Measurements from ENCODE around the gene TTC1. TPM values are rescaled to one million over a fixed set of nuclear protein-coding genes. Genes with fewer than 3 reads are reported as not detected.

Gene TTC1
- total and polyA plus RNA-seq, 7 donors, result 38.3 to 65.0 (median 53.2) TPM

DNA sequence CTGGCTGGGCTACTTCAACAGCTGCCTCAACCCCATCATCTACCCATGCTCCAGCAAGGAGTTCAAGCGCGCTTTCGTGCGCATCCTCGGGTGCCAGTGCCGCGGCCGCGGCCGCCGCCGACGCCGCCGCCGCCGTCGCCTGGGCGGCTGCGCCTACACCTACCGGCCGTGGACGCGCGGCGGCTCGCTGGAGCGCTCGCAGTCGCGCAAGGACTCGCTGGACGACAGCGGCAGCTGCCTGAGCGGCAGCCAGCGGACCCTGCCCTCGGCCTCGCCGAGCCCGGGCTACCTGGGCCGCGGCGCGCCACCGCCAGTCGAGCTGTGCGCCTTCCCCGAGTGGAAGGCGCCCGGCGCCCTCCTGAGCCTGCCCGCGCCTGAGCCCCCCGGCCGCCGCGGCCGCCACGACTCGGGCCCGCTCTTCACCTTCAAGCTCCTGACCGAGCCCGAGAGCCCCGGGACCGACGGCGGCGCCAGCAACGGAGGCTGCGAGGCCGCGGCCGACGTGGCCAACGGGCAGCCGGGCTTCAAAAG is 36.9 kb upstream of the TTC1 start:
- H3K27ac ChIP-seq, result no peak overlapping the region
- WGBS, 2 donors, result 1 to 2% methylated on average over 76 of the region's 76 CpGs

DNA sequence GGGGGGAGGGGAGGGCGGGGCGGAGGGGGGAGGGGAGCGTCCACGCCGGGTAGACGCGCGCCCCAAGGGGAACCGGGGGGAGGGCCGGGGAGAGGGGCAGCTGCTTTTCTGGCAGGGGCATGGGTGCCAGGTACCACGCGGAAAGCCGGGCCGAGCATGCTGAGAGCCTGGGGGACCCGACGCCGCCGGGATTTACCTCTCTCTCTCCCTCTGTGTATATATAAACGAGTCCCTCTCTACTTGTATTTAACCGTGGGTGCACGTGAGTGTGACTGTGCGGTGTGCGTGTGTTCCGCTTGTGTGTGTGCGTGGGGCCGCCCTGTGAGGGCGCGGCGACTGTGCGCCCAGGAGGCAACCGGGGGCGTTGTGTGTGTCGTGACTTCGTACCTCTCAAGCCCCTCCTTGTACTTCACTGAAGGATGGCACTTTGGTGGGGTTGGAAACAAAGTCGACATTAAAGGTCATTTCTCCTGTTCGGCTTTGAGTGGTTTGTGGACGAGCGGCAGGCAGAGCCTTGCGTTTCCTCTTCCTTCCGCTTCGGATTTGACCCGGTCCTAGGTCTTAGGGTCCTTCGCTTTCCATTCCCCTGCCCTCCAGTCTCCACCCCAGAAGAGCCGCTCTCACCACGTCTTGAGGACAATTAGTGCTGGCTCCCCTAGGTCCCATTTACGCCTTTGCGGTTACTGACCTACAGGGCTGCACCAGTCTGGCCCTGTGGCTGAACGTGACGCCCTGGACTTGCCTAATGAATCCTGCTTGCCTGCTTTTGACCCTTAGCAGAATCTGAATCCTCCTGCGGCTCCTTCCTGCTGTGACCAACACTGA is 36.2 kb upstream of the TTC1 start:
- Histone ChIP-seq H3K4me3 (peak overlapping the region in 2 of 4 donors; percentile 37 to 38), H3K27ac (no peak overlapping the region), H3K36me3 (no peaks in the 10 kb centered on the region), H3K4me1 (peaks cover 0 to 14% (median 4%) of the 10 kb centered on the region in 4 donors), H3K27me3 (peaks cover 12 to 46% (median 33%) of the 10 kb centered on the region in 3 donors), H3K9me3 (no peaks in the 10 kb centered on the region)
- intact Hi-C loops (cut with DNase I), result no loop called here
- no peak for DNase-seq
- 26 to 33% methylated on average over 48 to 49 of the region's 50 CpGs for WGBS, 2 donors
- TF ChIP-seq, protein P1, sequence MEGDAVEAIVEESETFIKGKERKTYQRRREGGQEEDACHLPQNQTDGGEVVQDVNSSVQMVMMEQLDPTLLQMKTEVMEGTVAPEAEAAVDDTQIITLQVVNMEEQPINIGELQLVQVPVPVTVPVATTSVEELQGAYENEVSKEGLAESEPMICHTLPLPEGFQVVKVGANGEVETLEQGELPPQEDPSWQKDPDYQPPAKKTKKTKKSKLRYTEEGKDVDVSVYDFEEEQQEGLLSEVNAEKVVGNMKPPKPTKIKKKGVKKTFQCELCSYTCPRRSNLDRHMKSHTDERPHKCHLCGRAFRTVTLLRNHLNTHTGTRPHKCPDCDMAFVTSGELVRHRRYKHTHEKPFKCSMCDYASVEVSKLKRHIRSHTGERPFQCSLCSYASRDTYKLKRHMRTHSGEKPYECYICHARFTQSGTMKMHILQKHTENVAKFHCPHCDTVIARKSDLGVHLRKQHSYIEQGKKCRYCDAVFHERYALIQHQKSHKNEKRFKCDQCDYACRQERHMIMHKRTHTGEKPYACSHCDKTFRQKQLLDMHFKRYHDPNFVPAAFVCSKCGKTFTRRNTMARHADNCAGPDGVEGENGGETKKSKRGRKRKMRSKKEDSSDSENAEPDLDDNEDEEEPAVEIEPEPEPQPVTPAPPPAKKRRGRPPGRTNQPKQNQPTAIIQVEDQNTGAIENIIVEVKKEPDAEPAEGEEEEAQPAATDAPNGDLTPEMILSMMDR (IDR thresholded peaks at IDR 0.05), result no peak
- no peak for TF ChIP-seq POLR2AphosphoS5 (IDR thresholded peaks at IDR 0.05)
- TF ChIP-seq POLR2A (IDR thresholded peaks at IDR 0.05), result no peak
- no peak for TF ChIP-seq EP300 (IDR thresholded peaks at IDR 0.05)

More for the DNA sequence above, 36.9 kb upstream of the TTC1 start:
- no peaks in the 10 kb centered on the region for H3K36me3 ChIP-seq
- no peak for DNase-seq
- TF ChIP-seq, protein P1 (IDR thresholded peaks at IDR 0.05), result no peak
- TF ChIP-seq POLR2A (IDR thresholded peaks at IDR 0.05) (no peak), EP300 (IDR thresholded peaks at IDR 0.05) (no peak), POLR2AphosphoS5 (IDR thresholded peaks at IDR 0.05) (no peak)
- no peaks in the 10 kb centered on the region for H3K9me3 ChIP-seq
- intact Hi-C loops (cut with DNase I), result no loop called here
- H3K4me3 ChIP-seq, result peak overlapping the region in 3 of 4 donors; percentile 20 to 38 (median 37)
- peaks cover 0 to 14% (median 4%) of the 10 kb centered on the region in 4 donors for H3K4me1 ChIP-seq
- H3K27me3 ChIP-seq, result peaks cover 12 to 46% (median 33%) of the 10 kb centered on the region in 3 donors

DNA sequence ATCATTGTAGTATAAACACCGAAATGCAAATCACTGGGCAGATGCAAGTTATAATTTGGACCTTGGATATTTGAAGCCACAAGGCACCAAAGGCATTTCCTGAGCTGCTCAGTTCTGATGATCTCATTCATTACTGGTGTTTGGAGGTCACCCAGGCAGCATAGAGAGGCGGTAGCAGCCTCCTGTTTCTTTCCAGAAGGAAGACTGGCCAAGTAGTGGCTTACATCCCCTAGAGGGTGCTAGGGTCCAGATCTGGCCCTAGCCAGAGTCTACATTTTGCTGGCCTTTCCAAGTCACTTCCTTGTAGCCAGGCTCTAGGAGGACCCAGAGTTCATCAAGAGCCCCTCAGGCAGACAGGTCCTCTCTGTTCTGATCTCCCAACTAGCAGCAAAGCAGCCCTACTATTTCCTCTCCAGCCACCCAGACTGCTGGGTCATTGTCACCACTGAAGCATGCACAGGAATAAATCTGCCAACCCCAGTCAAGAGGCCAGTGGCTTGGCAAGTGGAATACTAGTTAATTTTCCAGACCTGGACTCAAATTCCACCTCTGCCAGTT is 33.4 kb upstream of the TTC1 start:
- intact Hi-C loops (cut with DNase I), result no loop called here
- no peak for DNase-seq
- peaks cover 12 to 34% (median 30%) of the 10 kb centered on the region in 3 donors for H3K27me3 ChIP-seq
- peaks cover 0 to 14% (median 4%) of the 10 kb centered on the region in 4 donors for H3K4me1 ChIP-seq
- no peaks in the 10 kb centered on the region for H3K9me3 ChIP-seq
- H3K4me3 ChIP-seq, result no peak overlapping the region
- WGBS, 2 donors, result 67 to 81% methylated on average over 2 of the region's 2 CpGs
- no peaks in the 10 kb centered on the region for H3K36me3 ChIP-seq
- H3K27ac ChIP-seq, result no peak overlapping the region
- TF ChIP-seq POLR2AphosphoS5 (IDR thresholded peaks at IDR 0.05) (no peak), EP300 (IDR thresholded peaks at IDR 0.05) (no peak), POLR2A (IDR thresholded peaks at IDR 0.05) (no peak)
- TF ChIP-seq, protein P1 (IDR thresholded peaks at IDR 0.05), result no peak

DNA sequence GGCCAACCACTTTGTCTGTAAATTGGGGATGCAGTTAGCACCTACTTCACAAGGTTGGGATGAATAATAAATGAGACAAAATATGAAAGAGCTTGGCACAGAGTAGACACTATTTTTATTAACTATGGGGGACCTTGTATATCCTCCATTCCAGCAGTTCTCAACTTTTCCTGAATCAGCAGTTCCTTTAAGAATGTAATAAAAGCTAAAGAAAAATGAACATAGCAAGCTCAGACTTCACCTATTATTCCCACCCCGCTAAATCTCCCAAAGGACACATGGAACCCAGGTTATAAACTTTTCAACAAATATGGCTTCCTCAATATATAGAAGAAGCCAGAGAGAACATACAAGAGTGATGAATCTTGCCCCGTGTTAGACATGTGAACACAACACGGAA is 32.0 kb upstream of the TTC1 start:
- Histone ChIP-seq H3K4me3 (no peak overlapping the region), H3K9me3 (no peaks in the 10 kb centered on the region), H3K36me3 (no peaks in the 10 kb centered on the region), H3K27ac (no peak overlapping the region), H3K4me1 (peaks cover 0 to 9% (median 4%) of the 10 kb centered on the region in 4 donors), H3K27me3 (peaks cover 7 to 20% (median 17%) of the 10 kb centered on the region in 3 donors)
- TF ChIP-seq POLR2A (IDR thresholded peaks at IDR 0.05) (no peak), POLR2AphosphoS5 (IDR thresholded peaks at IDR 0.05) (no peak), EP300 (IDR thresholded peaks at IDR 0.05) (no peak)
- TF ChIP-seq, protein P1 (IDR thresholded peaks at IDR 0.05), result no peak
- no peak for DNase-seq
- WGBS, 2 donors, result 88 to 93% methylated on average over 3 of the region's 3 CpGs
- intact Hi-C loops (cut with DNase I), result no loop called here
